HEK293 (cell line): Measurements from ENCODE around the gene WDR13.

Experiments
- CTCF ChIA-PET: fragments of 350-600 bp; formaldehyde crosslinking; extraction: SDS; loops from one replicate; lab custom pipeline; 2021; ENCODE audit warnings: antibody characterized with exemption; lab: Yijun Ruan, JAX
- POLR2A ChIA-PET: fragments of 300-600 bp; formaldehyde crosslinking; extraction: SDS; loops from one replicate; lab custom pipeline; 2020; ENCODE audit warnings: antibody characterized with exemption, inconsistent platforms; lab: Yijun Ruan, JAX
- H3K27ac ChIP-seq: fragments of 200-500 bp; sonication (Bioruptor generic); 2 replicates; pipeline ENCODE4 v1.5.1; 2014; ENCODE audit warnings: low read depth, low read length, control low read depth, inconsistent platforms; ENCODE audit errors: extremely low read depth
- H3K36me3 ChIP-seq, 2 experiments: fragments of 200-500 bp in 1 of 2; sonication (Bioruptor generic) in 1 of 2; 1 replicate in 1 of 2; 2 replicates in 1 of 2; pipeline ENCODE4 v1.5.1; 2014 to 2017; ENCODE audit warnings: inconsistent platforms in 2 of 2, low read length in 2 of 2; ENCODE audit not compliant: control insufficient read depth in 2 of 2, insufficient read depth in 1 of 2
- H3K4me1 ChIP-seq: fragments of 200-500 bp; sonication (Bioruptor generic); 2 replicates; pipeline ENCODE4 v1.5.1; 2014; ENCODE audit warnings: mild to moderate bottlenecking, low read length, inconsistent platforms; ENCODE audit not compliant: control insufficient read depth, insufficient read depth
- H3K4me3 ChIP-seq: 2 replicates; pipeline ENCODE4 v1.5.1; 2011; ENCODE audit warnings: low read depth, mild to moderate bottlenecking, control low read depth, low read length, moderate library complexity
- H3K9me3 ChIP-seq: fragments of 200-500 bp; sonication (Bioruptor generic); 2 replicates; pipeline ENCODE4 v1.5.1; 2014; ENCODE audit warnings: low read depth, low read length, inconsistent platforms; ENCODE audit not compliant: control insufficient read depth, insufficient read depth
- GLI2 ChIP-seq: fragments of 450-650 bp; formaldehyde crosslinking; IDR thresholded peaks from 2 replicates; pipeline ENCODE4; 2017; ENCODE audit warnings: missing biosample characterization, missing genetic modification characterization, low read depth, borderline replicate concordance
- GLIS1 ChIP-seq: fragments of 450-650 bp; formaldehyde crosslinking; IDR thresholded peaks from 2 replicates; pipeline ENCODE4 v1.5.1; 2016; ENCODE audit warnings: missing biosample characterization, missing genetic modification characterization
- KLF1 ChIP-seq: fragments of 450-650 bp; formaldehyde crosslinking; IDR thresholded peaks from 2 replicates; pipeline ENCODE4 v1.5.1; 2016; ENCODE audit warnings: missing biosample characterization, missing genetic modification characterization
- TSHZ1 ChIP-seq: fragments of 450-650 bp; formaldehyde crosslinking; IDR thresholded peaks from 2 replicates; pipeline ENCODE4 v1.5.1; 2016; ENCODE audit warnings: missing biosample characterization, missing genetic modification characterization, borderline replicate concordance
- ZBTB1 ChIP-seq: fragments of 450-650 bp; formaldehyde crosslinking; IDR thresholded peaks from 2 replicates; pipeline ENCODE4 v1.5.1; 2016; ENCODE audit warnings: missing biosample characterization, missing genetic modification characterization
- ZFHX2 ChIP-seq: fragments of 450-650 bp; formaldehyde crosslinking; conservative IDR thresholded peaks from 2 replicates; pipeline ENCODE4 v1.5.1; 2016; ENCODE audit warnings: missing biosample characterization, missing genetic modification characterization
- ZIC2 ChIP-seq: fragments of 450-650 bp; formaldehyde crosslinking; IDR thresholded peaks from 2 replicates; pipeline ENCODE4 v1.5.1; 2016; ENCODE audit warnings: missing biosample characterization, missing genetic modification characterization
- ZNF10 ChIP-seq: fragments of 450-650 bp; formaldehyde crosslinking; IDR thresholded peaks from 2 replicates; pipeline ENCODE4 v1.5.1; 2017; ENCODE audit warnings: missing biosample characterization, missing genetic modification characterization
- ZNF148 ChIP-seq: fragments of 450-650 bp; formaldehyde crosslinking; IDR thresholded peaks from 2 replicates; pipeline ENCODE4 v1.5.0; 2017; ENCODE audit warnings: missing biosample characterization, missing genetic modification characterization, borderline replicate concordance
- ZNF24 ChIP-seq: fragments of 450-650 bp; formaldehyde crosslinking; IDR thresholded peaks from 2 replicates; pipeline ENCODE4 v1.5.1; 2016; ENCODE audit warnings: missing biosample characterization, missing genetic modification characterization
- ZNF248 ChIP-seq: fragments of 450-650 bp; formaldehyde crosslinking; IDR thresholded peaks from 2 replicates; pipeline ENCODE4 v1.5.1; 2017; ENCODE audit warnings: missing biosample characterization, missing genetic modification characterization
- ZNF391 ChIP-seq: fragments of 450-650 bp; formaldehyde crosslinking; IDR thresholded peaks from 2 replicates; pipeline ENCODE4 v1.5.1; 2016; ENCODE audit warnings: low read depth, missing biosample characterization, missing genetic modification characterization, borderline replicate concordance
- ZNF398 ChIP-seq: fragments of 450-650 bp; formaldehyde crosslinking; IDR thresholded peaks from 2 replicates; pipeline ENCODE4 v1.5.1; 2017; ENCODE audit warnings: missing biosample characterization, missing genetic modification characterization
- ZNF555 ChIP-seq: fragments of 450-650 bp; formaldehyde crosslinking; conservative IDR thresholded peaks from 2 replicates; pipeline ENCODE4 v1.5.1; 2017; ENCODE audit warnings: missing biosample characterization, mild to moderate bottlenecking, missing genetic modification characterization, inconsistent platforms
- ZNF596 ChIP-seq: fragments of 450-650 bp; IDR thresholded peaks from 2 replicates; pipeline ENCODE4 v1.5.0; 2018; ENCODE audit warnings: missing biosample characterization, mild to moderate bottlenecking, missing genetic modification characterization, moderate library complexity
- ZNF623 ChIP-seq: fragments of 450-650 bp; formaldehyde crosslinking; IDR thresholded peaks from 2 replicates; pipeline ENCODE4 v1.5.1; 2016; ENCODE audit warnings: missing biosample characterization, missing genetic modification characterization
- ZNF654 ChIP-seq: fragments of 450-650 bp; formaldehyde crosslinking; IDR thresholded peaks from 2 replicates; pipeline ENCODE4 v1.5.1; 2016; ENCODE audit warnings: low read depth, missing biosample characterization, missing genetic modification characterization
- ZNF658 ChIP-seq: fragments of 450-650 bp; formaldehyde crosslinking; IDR thresholded peaks from 2 replicates; pipeline ENCODE4; 2016; ENCODE audit warnings: missing biosample characterization, missing genetic modification characterization
- ZSCAN30 ChIP-seq: fragments of 450-650 bp; IDR thresholded peaks from 2 replicates; pipeline ENCODE4 v1.5.1; 2018; ENCODE audit warnings: missing biosample characterization, mild to moderate bottlenecking, missing genetic modification characterization, moderate library complexity
- TF ChIP-seq, protein P1 (sequence below): fragments of 450-650 bp; formaldehyde crosslinking; IDR thresholded peaks from 2 replicates; pipeline ENCODE4; 2016; ENCODE audit warnings: missing biosample characterization, missing genetic modification characterization

Gene WDR13

GRCh38 chrX:48613502-48614160, 16.3 kb downstream of the WDR13 start:
- ChIA-PET POLR2A (no interaction called here), CTCF (no interaction called here)
- TF ChIP-seq ZSCAN30, result no peak
- no peak for TF ChIP-seq ZNF398 (tag by site-specific recombination)
- TF ChIP-seq KLF1 (tag by site-specific recombination), result no peak
- no peak for TF ChIP-seq ZNF654 (tag by site-specific recombination)
- no peak for TF ChIP-seq TSHZ1 (tag by site-specific recombination)
- no peak for TF ChIP-seq ZNF623 (tag by site-specific recombination)
- no peak for TF ChIP-seq GLI2 (tag by site-specific recombination)
- no peak for TF ChIP-seq ZNF555 (tag by site-specific recombination)
- no peak for TF ChIP-seq ZNF658
- TF ChIP-seq ZNF24, result no peak
- no peak for TF ChIP-seq ZBTB1 (tag by site-specific recombination)
- no peak for TF ChIP-seq ZNF248 (tag by site-specific recombination)
- no peak for TF ChIP-seq ZNF148
- TF ChIP-seq ZNF391 (tag by site-specific recombination), result no peak
- Histone ChIP-seq H3K4me1 (no peaks in the 10 kb centered on the region), H3K36me3 (no peaks in the 10 kb centered on the region), H3K27ac (no peak overlapping the region), H3K9me3 (no peaks in the 10 kb centered on the region), H3K4me3 (no peak overlapping the region)

- TF ChIP-seq, protein P1, sequence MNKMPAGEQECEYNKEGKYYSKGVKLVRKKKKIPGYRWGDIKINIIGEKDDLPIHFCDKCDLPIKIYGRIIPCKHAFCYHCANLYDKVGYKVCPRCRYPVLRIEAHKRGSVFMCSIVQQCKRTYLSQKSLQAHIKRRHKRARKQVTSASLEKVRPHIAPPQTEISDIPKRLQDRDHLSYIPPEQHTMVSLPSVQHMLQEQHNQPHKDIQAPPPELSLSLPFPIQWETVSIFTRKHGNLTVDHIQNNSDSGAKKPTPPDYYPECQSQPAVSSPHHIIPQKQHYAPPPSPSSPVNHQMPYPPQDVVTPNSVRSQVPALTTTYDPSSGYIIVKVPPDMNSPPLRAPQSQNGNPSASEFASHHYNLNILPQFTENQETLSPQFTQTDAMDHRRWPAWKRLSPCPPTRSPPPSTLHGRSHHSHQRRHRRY (tag by site-specific recombination), result no peak
- TF ChIP-seq ZIC2 (tag by site-specific recombination) (peak; percentile 24; the same call in 1 of the 2 replicates), ZNF10 (0 out of 2 replicates have a peak, but pooled peaks have one; percentile 40), GLIS1 (tag by site-specific recombination) (no peak), ZFHX2 (tag by site-specific recombination) (no peak), ZNF596 (tag by site-specific recombination) (no peak)
- POLR2A ChIA-PET, result interaction anchor here (0.6 kb wide), 1 partner anchor 555 kb away, joined by 3 read pairs; no protein-coding TSS in a partner anchor
- CTCF ChIA-PET, result no interaction called here
- Histone ChIP-seq H3K4me1 (no peaks in the 10 kb centered on the region), H3K36me3 (no peaks in the 10 kb centered on the region), H3K27ac (no peak overlapping the region), H3K4me3 (no peak overlapping the region), H3K9me3 (no peaks in the 10 kb centered on the region)
Measured at GRCh38 chrX:48616576-48616975, 19.3 kb downstream of the WDR13 start.
